Measurements from ENCODE around the gene UGGT2.

GRCh38 chr13:95920485-95920884 is 132.7 kb downstream of the UGGT2 start:
- TF ChIP-seq, protein P1, sequence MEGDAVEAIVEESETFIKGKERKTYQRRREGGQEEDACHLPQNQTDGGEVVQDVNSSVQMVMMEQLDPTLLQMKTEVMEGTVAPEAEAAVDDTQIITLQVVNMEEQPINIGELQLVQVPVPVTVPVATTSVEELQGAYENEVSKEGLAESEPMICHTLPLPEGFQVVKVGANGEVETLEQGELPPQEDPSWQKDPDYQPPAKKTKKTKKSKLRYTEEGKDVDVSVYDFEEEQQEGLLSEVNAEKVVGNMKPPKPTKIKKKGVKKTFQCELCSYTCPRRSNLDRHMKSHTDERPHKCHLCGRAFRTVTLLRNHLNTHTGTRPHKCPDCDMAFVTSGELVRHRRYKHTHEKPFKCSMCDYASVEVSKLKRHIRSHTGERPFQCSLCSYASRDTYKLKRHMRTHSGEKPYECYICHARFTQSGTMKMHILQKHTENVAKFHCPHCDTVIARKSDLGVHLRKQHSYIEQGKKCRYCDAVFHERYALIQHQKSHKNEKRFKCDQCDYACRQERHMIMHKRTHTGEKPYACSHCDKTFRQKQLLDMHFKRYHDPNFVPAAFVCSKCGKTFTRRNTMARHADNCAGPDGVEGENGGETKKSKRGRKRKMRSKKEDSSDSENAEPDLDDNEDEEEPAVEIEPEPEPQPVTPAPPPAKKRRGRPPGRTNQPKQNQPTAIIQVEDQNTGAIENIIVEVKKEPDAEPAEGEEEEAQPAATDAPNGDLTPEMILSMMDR (IDR thresholded peaks at IDR 0.05), result no peak
- TF ChIP-seq EP300 (IDR thresholded peaks at IDR 0.05) (no peak), POLR2A (IDR thresholded peaks at IDR 0.05) (no peak), POLR2AphosphoS5 (IDR thresholded peaks at IDR 0.05) (no peak)
